Stimulated activated CD4-positive, alpha-beta T cell treated with anti-CD3 and anti-CD28 coated beads, Interleukin-2, amount 100 ng/mL, for 4 hours (primary cell): Measurements from ENCODE around the gene CTCF.
"Not testable (repeated sequence)": the region's sequence is repeated elsewhere in the genome, so short reads cannot be mapped to it uniquely, and the experiment has no call there.

ENCODE experiments used
- DNase-seq: peaks from one replicate; pipeline ENCODE4 v3.0.0-alpha.2; 2020; ENCODE audit warnings: low read depth

CTCF gene, protein sequence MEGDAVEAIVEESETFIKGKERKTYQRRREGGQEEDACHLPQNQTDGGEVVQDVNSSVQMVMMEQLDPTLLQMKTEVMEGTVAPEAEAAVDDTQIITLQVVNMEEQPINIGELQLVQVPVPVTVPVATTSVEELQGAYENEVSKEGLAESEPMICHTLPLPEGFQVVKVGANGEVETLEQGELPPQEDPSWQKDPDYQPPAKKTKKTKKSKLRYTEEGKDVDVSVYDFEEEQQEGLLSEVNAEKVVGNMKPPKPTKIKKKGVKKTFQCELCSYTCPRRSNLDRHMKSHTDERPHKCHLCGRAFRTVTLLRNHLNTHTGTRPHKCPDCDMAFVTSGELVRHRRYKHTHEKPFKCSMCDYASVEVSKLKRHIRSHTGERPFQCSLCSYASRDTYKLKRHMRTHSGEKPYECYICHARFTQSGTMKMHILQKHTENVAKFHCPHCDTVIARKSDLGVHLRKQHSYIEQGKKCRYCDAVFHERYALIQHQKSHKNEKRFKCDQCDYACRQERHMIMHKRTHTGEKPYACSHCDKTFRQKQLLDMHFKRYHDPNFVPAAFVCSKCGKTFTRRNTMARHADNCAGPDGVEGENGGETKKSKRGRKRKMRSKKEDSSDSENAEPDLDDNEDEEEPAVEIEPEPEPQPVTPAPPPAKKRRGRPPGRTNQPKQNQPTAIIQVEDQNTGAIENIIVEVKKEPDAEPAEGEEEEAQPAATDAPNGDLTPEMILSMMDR

GRCh38 chr16:67562526-67562917, at the start of gene CTCF:
Gene CTCF (plus strand): TSS chr16:67562526. CDS start chr16:67610833, 48,307 bp downstream.
- peak; percentile 76 for DNase-seq

GRCh38 chr16:67513892-67514291, 48.4 kb upstream of the CTCF start:
- DNase-seq = not testable (repeated sequence)

DNA sequence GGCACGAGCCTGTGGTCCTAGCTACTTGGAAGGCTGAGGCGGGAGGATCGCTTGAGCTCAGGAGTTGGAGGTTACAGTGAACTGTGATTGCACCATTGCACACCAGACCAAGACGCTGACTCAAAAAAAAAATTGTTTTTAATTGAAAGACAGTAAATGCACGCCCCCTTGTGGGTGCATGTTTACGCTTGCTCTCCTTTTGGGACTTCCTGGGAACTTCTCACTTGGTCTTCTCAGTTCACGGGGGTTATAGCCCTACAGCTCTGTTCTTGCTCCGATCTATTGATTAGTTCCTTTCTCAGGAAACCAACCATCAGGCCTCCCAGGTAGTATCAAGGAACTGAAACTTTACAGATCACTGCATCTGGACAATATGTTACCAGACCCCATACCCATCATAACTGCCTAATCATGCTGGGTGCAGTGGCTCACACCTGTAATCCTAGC, 47.9 kb upstream of the CTCF start:
- DNase-seq = peak; percentile 68

DNA sequence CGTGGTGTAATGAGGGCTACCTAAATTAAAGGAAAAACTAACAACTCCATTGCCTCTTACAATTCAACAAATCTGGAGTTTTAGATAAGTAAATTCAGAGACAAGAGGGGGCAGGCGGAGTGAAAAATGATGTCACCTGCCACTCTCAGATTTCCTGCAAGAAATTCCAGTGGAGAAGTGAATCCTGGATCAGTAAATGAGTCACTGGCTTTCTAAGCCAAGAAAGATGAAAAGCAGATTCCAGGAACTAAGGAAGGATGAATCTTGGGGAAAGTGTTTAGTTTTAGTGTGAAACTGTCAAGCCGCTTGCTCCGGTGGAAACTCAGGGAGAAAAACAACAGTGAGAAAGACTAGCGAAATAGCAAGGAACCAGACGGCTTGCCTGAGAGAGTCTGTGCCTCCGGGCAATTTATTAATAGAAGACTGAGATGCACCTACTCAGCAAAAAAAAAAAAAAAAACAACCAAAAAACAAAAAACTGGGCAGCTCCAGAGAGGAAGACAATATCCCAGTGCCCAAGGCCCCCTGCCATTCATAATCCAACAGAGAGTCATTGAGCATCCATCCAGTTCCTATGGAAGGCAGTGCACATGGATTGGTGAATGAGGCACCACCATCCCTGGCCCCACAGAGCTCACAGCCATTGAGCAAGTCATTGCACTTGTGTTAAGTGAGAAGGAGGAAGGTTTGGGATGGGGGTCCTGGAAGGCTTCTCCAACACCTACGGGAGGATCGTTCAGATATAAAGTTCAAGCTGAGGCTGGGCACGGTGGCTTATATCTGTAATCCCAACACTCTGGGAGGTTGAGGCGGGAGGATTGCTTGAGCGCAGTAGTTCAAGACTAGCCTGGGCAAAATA, 45.8 kb upstream of the CTCF start:
- DNase-seq = no peak

DNA sequence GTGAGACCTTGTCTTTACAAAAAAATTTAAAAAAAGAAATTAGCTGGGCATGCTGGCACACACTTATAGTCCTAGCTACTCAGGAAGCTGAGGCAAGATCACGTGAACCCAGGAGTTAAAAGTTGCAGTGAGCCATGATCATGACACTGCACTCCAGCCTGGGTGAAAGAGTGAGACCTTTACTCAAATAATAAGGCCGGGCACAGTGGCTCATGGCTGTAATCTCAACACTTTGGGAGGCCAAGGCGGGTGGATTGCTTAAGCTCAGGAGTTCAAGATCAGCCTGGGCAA, 45.2 kb upstream of the CTCF start:
- DNase-seq = no peak

DNA sequence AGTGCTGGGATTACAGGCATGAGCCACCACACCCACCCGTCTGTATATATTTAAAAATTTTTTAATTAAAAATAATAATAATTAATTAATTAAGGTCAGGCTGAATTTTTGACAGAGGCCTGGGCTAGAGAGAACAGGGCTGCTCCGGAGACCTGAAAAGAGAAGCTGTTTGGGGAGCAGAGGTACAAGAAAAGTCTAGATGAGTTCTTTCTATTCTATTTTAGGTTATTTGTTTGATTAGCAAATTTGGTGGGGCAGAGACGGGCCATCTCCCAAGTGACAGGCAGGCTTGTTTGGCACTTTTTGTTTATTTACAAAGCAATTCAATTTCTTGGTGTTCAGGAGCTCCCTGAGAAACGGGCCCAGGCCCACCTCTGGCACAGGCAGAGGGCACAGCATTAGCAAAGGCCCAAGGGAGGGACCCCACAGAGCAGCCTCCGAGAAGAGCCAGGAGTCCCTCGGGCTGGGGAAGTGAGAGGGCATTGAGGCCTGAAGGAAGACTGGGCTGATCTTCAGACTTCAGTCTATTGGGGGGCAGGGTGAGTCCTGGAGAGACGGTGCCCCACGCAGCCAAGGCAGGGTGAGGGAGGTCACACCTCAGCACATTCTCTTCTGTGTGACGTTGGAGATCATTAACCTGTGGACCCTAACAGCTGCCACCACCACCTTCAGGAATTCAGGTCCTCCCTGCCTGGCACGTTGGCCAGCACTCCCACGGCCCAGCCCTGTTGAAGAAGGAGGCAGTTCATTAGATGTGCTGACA, 44.5 kb upstream of the CTCF start:
- DNase-seq = no peak

DNA sequence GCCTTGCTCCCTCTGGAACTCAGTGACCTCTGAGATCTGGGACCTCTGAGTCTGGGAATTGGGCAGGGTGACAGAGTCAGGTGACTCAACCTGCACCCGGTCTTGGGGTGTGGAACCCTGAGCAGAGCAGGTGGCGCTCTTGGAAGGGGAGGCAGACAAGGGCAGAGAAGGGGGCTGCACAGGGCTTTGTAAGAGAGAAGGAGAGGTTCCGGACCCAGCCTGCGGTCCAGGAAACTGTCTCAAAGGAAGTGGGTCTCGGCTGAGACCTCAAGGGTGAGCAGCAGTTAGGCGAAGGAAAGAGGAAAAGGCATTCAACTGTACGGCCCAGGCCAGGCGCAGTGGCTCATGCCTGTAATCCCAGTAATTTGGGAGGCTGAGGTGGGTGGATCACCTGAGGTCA, 43.6 kb upstream of the CTCF start:
- no peak for DNase-seq

- no peak for DNase-seq
Observed at GRCh38 chr16:67519242-67519641, 43.1 kb upstream of the CTCF start.

DNA sequence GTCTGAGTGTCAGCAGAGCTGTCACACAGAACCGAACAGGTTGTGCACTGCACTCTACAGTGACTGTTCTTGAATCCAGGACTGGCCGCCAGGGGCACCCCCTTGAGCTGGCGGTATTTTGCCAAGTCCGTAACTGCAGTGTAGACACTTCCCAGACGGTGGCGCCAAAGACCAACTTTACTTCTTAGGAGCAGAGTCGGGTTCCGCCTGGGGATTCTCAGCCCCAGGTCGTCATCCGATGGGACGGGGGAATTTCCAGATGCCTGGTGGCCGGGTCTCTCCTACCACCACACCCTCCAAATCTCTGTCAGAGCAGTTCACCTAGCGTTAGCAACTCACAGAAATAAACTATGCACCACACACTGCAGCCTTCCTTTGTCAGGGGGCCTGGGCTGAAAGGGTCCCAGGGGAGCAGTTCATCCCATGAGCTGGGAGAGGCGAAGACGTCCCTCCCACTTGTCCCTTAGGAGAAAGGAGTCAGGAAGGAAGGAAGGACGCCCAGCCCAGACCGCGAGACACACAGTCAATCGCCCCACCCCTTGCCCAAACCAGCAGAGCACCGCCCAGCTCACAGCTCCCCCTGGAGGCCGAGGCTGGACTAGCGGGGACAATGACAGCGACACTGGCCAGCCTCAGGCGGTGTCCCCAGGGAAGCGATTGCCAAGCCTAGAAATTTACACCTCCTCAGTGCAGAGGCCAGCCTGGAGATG, 41.1 kb upstream of the CTCF start:
- peak; percentile 94 for DNase-seq

DNA sequence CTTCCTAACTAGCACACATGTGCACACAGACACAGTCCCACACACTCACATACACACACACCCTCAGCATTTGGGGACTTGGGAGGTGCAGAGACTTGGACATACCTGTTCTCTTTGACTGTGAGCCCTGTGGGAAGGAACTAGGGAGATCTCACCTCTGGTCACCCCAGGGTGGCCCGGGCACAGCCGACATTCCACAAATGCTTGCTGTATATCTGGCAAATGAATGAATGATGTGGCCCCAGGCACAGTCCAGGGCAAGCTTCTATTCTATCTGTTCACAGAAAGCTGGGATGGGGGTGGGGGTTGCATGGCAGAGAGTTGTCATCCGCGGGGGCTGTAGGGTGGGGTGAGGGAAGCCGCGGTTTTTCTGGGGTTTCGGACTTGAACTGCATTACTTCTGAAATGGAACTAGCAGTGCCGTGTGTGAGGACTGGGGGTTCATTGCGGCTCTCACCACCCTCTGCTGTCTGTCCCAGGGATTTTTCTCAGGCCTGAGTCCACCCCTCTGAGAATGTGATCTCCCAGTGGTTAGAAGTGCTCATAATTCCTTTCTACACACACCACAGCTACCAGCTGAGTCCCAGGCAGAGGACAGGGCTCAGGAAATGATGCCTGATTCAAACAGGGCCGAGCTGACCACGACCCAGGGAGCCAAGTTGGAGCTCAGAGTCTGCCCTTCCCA, 37.0 kb upstream of the CTCF start:
- no peak for DNase-seq

GRCh38 chr16:67526149-67526791, 36.1 kb upstream of the CTCF start:
- no peak for DNase-seq

GRCh38 chr16:67528222-67528869, 34.0 kb upstream of the CTCF start, which contains the start of gene RIPOR1:
Gene RIPOR1 (plus strand): TSS chr16:67528829. CDS start chr16:67538447, 9,618 bp downstream.
- no peak for DNase-seq

GRCh38 chr16:67528870-67529581, 33.3 kb upstream of the CTCF start:
- no peak for DNase-seq

- no peak for DNase-seq
Observed at GRCh38 chr16:67529582-67530012, 32.7 kb upstream of the CTCF start.

DNA sequence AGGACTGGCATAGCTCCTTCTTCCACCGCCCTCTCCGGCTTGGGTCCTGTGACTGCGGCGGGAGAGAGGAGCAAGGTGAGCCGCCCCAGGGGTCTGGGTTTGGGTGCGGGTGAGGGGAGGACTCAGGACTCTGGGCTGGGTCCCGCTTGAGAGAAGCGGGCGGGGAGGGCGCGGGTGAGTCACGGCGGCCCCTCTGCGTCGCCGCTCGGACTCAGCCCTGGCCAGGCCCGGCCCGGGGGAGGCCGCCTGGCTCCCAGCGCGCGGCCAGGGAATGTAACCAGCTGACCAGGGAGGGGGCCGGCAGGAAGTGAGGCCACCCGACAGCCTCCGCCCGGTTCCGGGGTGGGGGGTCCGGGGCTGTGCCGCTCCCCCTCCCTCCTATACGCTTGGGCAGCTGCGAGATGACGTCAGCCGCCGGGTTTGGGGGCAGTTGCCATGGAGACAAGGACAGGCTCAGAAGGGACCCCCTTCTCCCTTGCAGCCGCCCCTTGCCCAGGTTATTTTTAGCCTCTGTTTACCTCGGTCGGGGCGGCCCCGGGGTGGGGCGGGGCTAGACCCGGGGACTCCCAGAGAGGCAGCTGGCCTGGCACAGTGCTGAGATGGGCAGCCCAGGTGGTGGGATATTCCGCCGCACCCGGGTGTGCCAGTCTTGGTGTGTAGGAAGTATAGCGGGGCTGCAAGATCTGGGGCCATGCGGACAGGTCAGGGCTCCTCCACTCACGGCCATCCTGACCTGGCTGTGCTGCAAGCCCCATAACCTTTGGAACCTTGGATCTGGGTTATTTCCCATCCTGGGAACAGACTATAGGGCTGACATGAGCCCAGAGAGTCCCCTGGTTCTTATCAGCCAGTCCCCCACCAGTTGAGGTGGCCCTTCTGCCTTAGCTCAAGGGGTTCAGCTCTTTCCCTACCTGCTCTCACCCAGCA, 32.0 kb upstream of the CTCF start:
- no peak for DNase-seq

DNA sequence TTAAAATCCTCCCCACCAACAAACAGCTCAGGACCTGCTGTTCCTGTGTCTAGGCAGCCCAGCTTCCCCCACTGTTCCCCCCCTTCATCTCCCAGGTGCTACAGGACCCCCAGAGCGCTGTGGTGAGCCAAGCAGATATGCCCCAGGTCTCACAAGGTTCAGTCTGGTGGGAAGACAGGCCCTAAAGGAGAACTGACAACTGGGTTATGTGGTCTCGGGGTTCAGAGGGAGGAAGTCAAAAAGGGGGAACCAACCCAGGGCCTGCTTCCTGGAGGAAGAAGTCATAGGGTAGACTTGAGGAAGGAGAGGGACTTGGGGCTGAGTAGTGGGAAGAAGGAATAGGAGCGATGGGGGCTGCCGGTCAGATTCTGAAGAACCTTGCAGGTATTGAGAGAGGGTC, 31.1 kb upstream of the CTCF start:
- no peak for DNase-seq

DNA sequence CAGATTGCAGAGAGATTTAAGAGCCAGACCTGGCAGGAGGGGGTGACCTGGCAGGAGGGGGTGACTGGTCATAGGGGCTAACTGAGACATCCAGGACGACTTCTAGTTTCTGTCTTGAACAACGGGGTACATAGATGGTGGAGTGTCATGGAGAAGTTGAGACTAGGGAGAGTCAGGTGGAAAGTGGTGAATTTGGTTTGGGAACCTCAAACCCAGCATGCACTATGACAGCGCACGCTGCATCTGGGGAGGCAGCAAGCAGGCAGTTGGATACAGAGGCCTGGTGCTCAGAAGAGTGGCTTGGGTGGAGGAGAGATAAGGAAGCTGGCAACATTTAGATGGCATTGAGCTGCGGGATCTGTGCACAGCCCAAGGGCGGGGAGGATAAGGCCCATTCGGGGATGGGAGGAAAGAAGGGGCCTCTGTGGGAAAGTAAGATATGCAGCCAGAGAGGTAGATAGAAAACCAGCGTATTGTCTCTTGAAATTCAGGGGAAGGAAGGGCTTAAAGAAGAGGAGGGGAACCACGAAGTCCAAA, 29.2 kb upstream of the CTCF start:
- no peak for DNase-seq
